Measurements from ENCODE around the gene SETX.

- TF ChIP-seq POLR2AphosphoS5 (IDR thresholded peaks at IDR 0.05; ENCODE audit: borderline replicate concordance, low read depth, low read length), result no peak
- no peak for TF ChIP-seq EZH2 (IDR thresholded peaks at IDR 0.05)
- no peak for TF ChIP-seq FOXP2 (optimal IDR thresholded peaks at IDR 0.05; ENCODE audit: control extremely low read depth, extremely low read length, insufficient read depth)
Observed at GRCh38 chr9:132214027-132214622, 140.7 kb downstream of the SETX start.

All from SK-N-MC (cell line).